SK-N-SH (cell line): Measurements from ENCODE around the gene TACC2. TPM values are rescaled to one million over a fixed set of nuclear protein-coding genes. Genes with fewer than 3 reads are reported as not detected.

Source experiments
- CTCF ChIA-PET: fragments of 300-600, 350-600 bp; formaldehyde crosslinking; extraction: SDS; loops from one replicate; lab custom pipeline; 2021; lab: Yijun Ruan, JAX
- POLR2A ChIA-PET: fragments of 350-600 bp; sonication (Branson Sonifier 250); formaldehyde crosslinking; extraction: SDS; loops from one replicate; lab custom pipeline; 2020; ENCODE audit warnings: antibody characterized with exemption, inconsistent platforms; lab: Yijun Ruan, JAX
- DNase-seq: peaks from one replicate; pipeline ENCODE4 v3.0.0; 2012
- H2AFZ ChIP-seq: fragments of 200-600 bp; sonication (generic); 2 replicates; pipeline ENCODE4 v1.8.1; 2016; ENCODE audit warnings: antibody characterized with exemption, mild to moderate bottlenecking, low read depth
- H3F3A ChIP-seq: fragments of 200-600 bp; sonication (generic); replicated peaks from 2 replicates; pipeline ENCODE3; 2016; ENCODE audit warnings: antibody characterized with exemption, mild to moderate bottlenecking; ENCODE audit not compliant: insufficient read depth
- H3K27ac ChIP-seq, 2 experiments: fragments of 200-500 bp in 1 of 2; fragments of 200-600 bp in 1 of 2; sonication (Bioruptor generic) in 1 of 2; sonication (generic), shearing (Covaris generic) in 1 of 2; 2 replicates each; pipeline versions ENCODE4 v1.5.1 to v1.6.1; 2014 to 2016; ENCODE audit warnings: low read depth in 2 of 2, inconsistent platforms in 1 of 2, low read length in 1 of 2, mild to moderate bottlenecking in 1 of 2, mixed read lengths in 1 of 2
- H3K27me3 ChIP-seq: fragments of 200-600 bp; sonication (generic), shearing (Covaris generic); 2 replicates; pipeline ENCODE4 v1.6.1; 2016; ENCODE audit warnings: mixed run types; ENCODE audit not compliant: insufficient read depth
- H3K36me3 ChIP-seq, 2 experiments: fragments of 200-500 bp in 1 of 2; fragments of 200-600 bp in 1 of 2; sonication (Bioruptor generic) in 1 of 2; sonication (generic) in 1 of 2; replicated peaks in 1 of 2; 2 replicates each; pipeline versions ENCODE3 to v1.5.1; 2014 to 2016; ENCODE audit warnings: low read length in 1 of 2, mild to moderate bottlenecking in 1 of 2; ENCODE audit not compliant: insufficient read depth in 2 of 2, control insufficient read depth in 1 of 2
- H3K4me1 ChIP-seq, 2 experiments: fragments of 200-500 bp in 1 of 2; fragments of 200-600 bp in 1 of 2; sonication (Bioruptor generic) in 1 of 2; sonication (generic), shearing (Covaris generic) in 1 of 2; 2 replicates each; pipeline versions ENCODE4 v1.5.1 to v1.6.1; 2014 to 2016; ENCODE audit warnings: low read depth in 1 of 2, low read length in 1 of 2, mixed run types in 1 of 2; ENCODE audit not compliant: insufficient read depth in 2 of 2, control insufficient read depth in 1 of 2
- H3K4me2 ChIP-seq: fragments of 200-600 bp; sonication (generic), shearing (Covaris generic); 2 replicates; pipeline ENCODE4 v1.6.1; 2017; ENCODE audit warnings: mixed run types
- H3K4me3 ChIP-seq, 2 experiments: fragments of 200-500 bp in 1 of 2; fragments of 200-600 bp in 1 of 2; sonication (Bioruptor generic) in 1 of 2; sonication (generic), shearing (Covaris generic) in 1 of 2; 2 replicates each; pipeline versions ENCODE4 v1.5.1 to v1.8.1; 2014 to 2016; ENCODE audit warnings: low read depth in 2 of 2, inconsistent platforms in 1 of 2, low read length in 1 of 2, mild to moderate bottlenecking in 1 of 2, mixed read lengths in 1 of 2, moderate library complexity in 1 of 2
- H3K79me2 ChIP-seq: fragments of 200-600 bp; sonication (generic); 2 replicates; pipeline ENCODE4 v1.8.1; 2017; ENCODE audit warnings: mild to moderate bottlenecking; ENCODE audit not compliant: insufficient read depth
- H3K9ac ChIP-seq: fragments of 200-600 bp; sonication (generic); 2 replicates; pipeline ENCODE4 v1.6.1; 2017; ENCODE audit warnings: mixed run types
- H3K9me2 ChIP-seq: fragments of 200-600 bp; sonication (generic); 2 replicates; pipeline ENCODE4 v1.6.1; 2017; ENCODE audit warnings: mixed run types
- H3K9me3 ChIP-seq: fragments of 200-600 bp; sonication (generic); 2 replicates; pipeline ENCODE4 v1.6.1; 2017; ENCODE audit warnings: mixed run types, mild to moderate bottlenecking, moderate library complexity
- H4K20me1 ChIP-seq: fragments of 200-600 bp; sonication (generic); 2 replicates; pipeline ENCODE4 v1.6.1; 2017; ENCODE audit warnings: mild to moderate bottlenecking, mixed run types; ENCODE audit not compliant: insufficient read depth
- CHD2 ChIP-seq: fragments of 150-350 bp; IDR thresholded peaks from 2 replicates; pipeline ENCODE4 v1.6.1; 2018; ENCODE audit warnings: low read length; ENCODE audit not compliant: partially characterized antibody
- ELF1 ChIP-seq: IDR thresholded peaks from 2 replicates; pipeline ENCODE4 v1.4.0; 2012
- MEF2A ChIP-seq: IDR thresholded peaks from 2 replicates; pipeline ENCODE4 v1.4.0; 2012; ENCODE audit warnings: low read depth, borderline replicate concordance
- PBX3 ChIP-seq: IDR thresholded peaks from 2 replicates; pipeline ENCODE4; 2012
- RXRA ChIP-seq: IDR thresholded peaks from 2 replicates; pipeline ENCODE4 v1.4.0; 2012; ENCODE audit warnings: low read depth, mild to moderate bottlenecking, borderline replicate concordance
- ZBTB33 ChIP-seq: IDR thresholded peaks from 2 replicates; pipeline ENCODE4 v1.4.0; 2012; ENCODE audit warnings: low read depth, borderline replicate concordance
- WGBS: methylation state at CpG from one replicate; pipeline ENCODE4 v1.1.6; 2017; ENCODE audit warnings: low lambda C conversion rate; 5-methylcytosine and 5-hydroxymethylcytosine counted together
- polyA plus RNA-seq, 3 experiments: library from polyadenylated mRNA; depleted of rRNA; stranded (reverse); fragments of >200 nt; gene quantifications; 2 replicates each; pipeline ENCODE4 v1.2.3, GENCODE V29; 2012
- TF ChIP-seq, protein P1 (sequence below): IDR thresholded peaks from 2 replicates; pipeline ENCODE4 v1.4.0; 2012; ENCODE audit warnings: low read depth
- TF ChIP-seq, protein P2 (sequence below): fragments of 150-350 bp; IDR thresholded peaks from 2 replicates; pipeline ENCODE4 v1.6.1; 2017; ENCODE audit warnings: antibody characterized with exemption, low read length, low read depth, borderline replicate concordance
- TF ChIP-seq, protein P3 (sequence below): IDR thresholded peaks from 2 replicates; pipeline ENCODE4 v1.4.0; 2012; ENCODE audit warnings: low read depth, borderline replicate concordance

Gene TACC2
- polyA plus RNA-seq, 1 of the 3 experiments (the other 2 are of a cell fraction), result 8.8 TPM

- no peak overlapping the region for H3K4me2 ChIP-seq
- H3F3A ChIP-seq, result no peaks in the 10 kb centered on the region
- POLR2A ChIA-PET, result interaction anchor here (1.0 kb wide), 1 partner anchor 14 kb away, joined by 4 read pairs; no protein-coding TSS in a partner anchor
- DNase-seq, result no peak
- 86% methylated on average over 3 of the region's 7 CpGs for WGBS
- CTCF ChIA-PET, result interaction anchor here (1.4 to 2.5 kb wide), 4 partner anchors 11 to 79 kb away, joined by 3 to 9 read pairs (median 6); no protein-coding TSS in a partner anchor
- H3K27me3 ChIP-seq, result no peaks in the 10 kb centered on the region
- H3K9me3 ChIP-seq, result no peaks in the 10 kb centered on the region
- no peaks in the 10 kb centered on the region for H3K79me2 ChIP-seq
- H4K20me1 ChIP-seq, result no peaks in the 10 kb centered on the region
- H3K9ac ChIP-seq, result no peak overlapping the region
- no peak for TF ChIP-seq PBX3
- TF ChIP-seq, protein P1, sequence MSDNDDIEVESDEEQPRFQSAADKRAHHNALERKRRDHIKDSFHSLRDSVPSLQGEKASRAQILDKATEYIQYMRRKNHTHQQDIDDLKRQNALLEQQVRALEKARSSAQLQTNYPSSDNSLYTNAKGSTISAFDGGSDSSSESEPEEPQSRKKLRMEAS, result no peak
- no peak for TF ChIP-seq ELF1
- TF ChIP-seq, protein P2, sequence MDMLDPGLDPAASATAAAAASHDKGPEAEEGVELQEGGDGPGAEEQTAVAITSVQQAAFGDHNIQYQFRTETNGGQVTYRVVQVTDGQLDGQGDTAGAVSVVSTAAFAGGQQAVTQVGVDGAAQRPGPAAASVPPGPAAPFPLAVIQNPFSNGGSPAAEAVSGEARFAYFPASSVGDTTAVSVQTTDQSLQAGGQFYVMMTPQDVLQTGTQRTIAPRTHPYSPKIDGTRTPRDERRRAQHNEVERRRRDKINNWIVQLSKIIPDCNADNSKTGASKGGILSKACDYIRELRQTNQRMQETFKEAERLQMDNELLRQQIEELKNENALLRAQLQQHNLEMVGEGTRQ, result no peak
- H3K4me1 ChIP-seq, result no peaks in the 10 kb centered on the region; a peak in 1 of 4 replicates
- no peak overlapping the region for H3K27ac ChIP-seq
- peaks cover 0 to 28% of the 10 kb centered on the region in 2 experiments for H3K36me3 ChIP-seq
- no peaks in the 10 kb centered on the region for H3K9me2 ChIP-seq
- H2AFZ ChIP-seq, result no peak overlapping the region
- H3K4me3 ChIP-seq, result no peak overlapping the region
These were observed 233.7 kb downstream of the TACC2 start for GRCh38 chr10:122222638-122223037.

- 97% methylated on average over 7 of the region's 9 CpGs for WGBS
- Histone ChIP-seq H3K27me3 (no peaks in the 10 kb centered on the region), H3K4me1 (peaks cover 0 to 3% of the 10 kb centered on the region in 2 experiments; a peak in 1 of 4 replicates), H3K27ac (no peak overlapping the region), H3K79me2 (no peaks in the 10 kb centered on the region), H3K9me3 (no peaks in the 10 kb centered on the region), H3K4me2 (no peak overlapping the region), H2AFZ (no peak overlapping the region), H3K9me2 (no peaks in the 10 kb centered on the region)
- CTCF ChIA-PET, result interaction anchor here (0.8 to 2.0 kb wide), 4 partner anchors 9 to 81 kb away, joined by 3 to 7 read pairs (median 4); no protein-coding TSS in a partner anchor
- TF ChIP-seq MEF2A (no peak), RXRA (no peak), CHD2 (no peak), ZBTB33 (no peak)
- TF ChIP-seq, protein P3, sequence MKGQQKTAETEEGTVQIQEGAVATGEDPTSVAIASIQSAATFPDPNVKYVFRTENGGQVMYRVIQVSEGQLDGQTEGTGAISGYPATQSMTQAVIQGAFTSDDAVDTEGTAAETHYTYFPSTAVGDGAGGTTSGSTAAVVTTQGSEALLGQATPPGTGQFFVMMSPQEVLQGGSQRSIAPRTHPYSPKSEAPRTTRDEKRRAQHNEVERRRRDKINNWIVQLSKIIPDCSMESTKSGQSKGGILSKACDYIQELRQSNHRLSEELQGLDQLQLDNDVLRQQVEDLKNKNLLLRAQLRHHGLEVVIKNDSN, result no peak
- TF ChIP-seq, all 33 proteins: peak for 0
- no peaks in the 10 kb centered on the region for H4K20me1 ChIP-seq
- H3K4me3 ChIP-seq, result no peak overlapping the region
- POLR2A ChIA-PET, result no interaction called here
- H3K36me3 ChIP-seq, result peaks cover 0 to 37% of the 10 kb centered on the region in 2 experiments
- DNase-seq, result no peak
- H3F3A ChIP-seq, result no peaks in the 10 kb centered on the region
- H3K9ac ChIP-seq, result no peak overlapping the region
These were observed 235.2 kb downstream of the TACC2 start for GRCh38 chr10:122224159-122224558.
